Spinal cord (tissue), 10 donors: ENCODE measurements around the gene F2R. TPM values are rescaled to one million over a fixed set of nuclear protein-coding genes. Genes with fewer than 3 reads are reported as not detected.

Source experiments
- DNase-seq, 6 donors: peaks; one replicate each; pipeline versions ENCODE4 v3.0.0 to v3.0.0-alpha.2; 2013 to 2015; ENCODE audit warnings: low spot score in 6 of 6, low read depth in 4 of 6
- H3K27ac ChIP-seq: one replicate; pipeline ENCODE4 v1.5.1; 2013; ENCODE audit warnings: low read depth, low read length, control low read depth
- H3K27me3 ChIP-seq: one replicate; pipeline ENCODE4 v1.6.1; 2013; ENCODE audit warnings: low read length; ENCODE audit not compliant: control insufficient read depth, insufficient read depth
- H3K36me3 ChIP-seq: one replicate; pipeline ENCODE4 v1.6.1; 2013; ENCODE audit warnings: low read length; ENCODE audit not compliant: control insufficient read depth, insufficient read depth
- H3K4me1 ChIP-seq: one replicate; pipeline ENCODE4 v1.6.1; 2013; ENCODE audit warnings: low read length; ENCODE audit not compliant: control insufficient read depth, insufficient read depth
- H3K4me3 ChIP-seq: one replicate; pipeline ENCODE4 v1.5.1; 2013; ENCODE audit warnings: low read depth, low read length, control low read depth
- H3K9me3 ChIP-seq: one replicate; pipeline ENCODE4 v1.6.1; 2013; ENCODE audit warnings: low read length; ENCODE audit not compliant: control insufficient read depth, insufficient read depth
- WGBS: methylation state at CpG from one replicate; pipeline ENCODE4 v1.1.5; 2013; ENCODE audit warnings: missing lambda C conversion rate; ENCODE audit not compliant: insufficient coverage; 5-methylcytosine and 5-hydroxymethylcytosine counted together
- polyA plus RNA-seq, 2 donors: library from polyadenylated mRNA; unstranded; fragments of 120-200 nt; gene quantifications; one replicate each; pipeline ENCODE4 v1.2.1, GENCODE V29; 2013; ENCODE audit not compliant: insufficient read length in 2 of 2
- total RNA-seq, 2 donors: library from RNA; depleted of rRNA in 1 of 2; stranded (reverse); fragments of 120-200 nt in 1 of 2; fragments of >200 nt in 1 of 2; gene quantifications; one replicate each; pipeline versions ENCODE4 v1.2.3 to v1.2.4, GENCODE V29; 2013 to 2014
- donor health status: healthy.

The F2R gene
- total and polyA plus RNA-seq, 4 donors = 18.7 to 43.5 (median 25.4) TPM

DNA sequence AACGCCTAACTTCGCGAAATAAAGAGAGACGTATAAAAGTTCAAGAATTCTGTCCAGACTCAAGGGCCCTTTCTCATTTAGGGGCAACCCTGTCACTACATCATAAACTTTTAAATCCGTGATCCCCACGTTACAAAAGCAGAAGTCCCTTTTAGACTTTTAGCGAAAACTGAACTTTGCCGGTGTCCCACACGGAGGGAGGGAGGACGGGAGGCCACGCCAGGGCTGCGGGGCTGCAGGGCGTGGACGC, 515 bp upstream of the F2R start:
- Histone ChIP-seq H3K4me3 (peak overlapping the region; percentile 78), H3K36me3 (no peaks in the 10 kb centered on the region), H3K27ac (no peak overlapping the region), H3K4me1 (peaks cover 25% of the 10 kb centered on the region), H3K27me3 (peaks cover 16% of the 10 kb centered on the region), H3K9me3 (no peaks in the 10 kb centered on the region)
- no peak for DNase-seq
- 0% methylated on average over 14 of the region's 14 CpGs for WGBS

DNA sequence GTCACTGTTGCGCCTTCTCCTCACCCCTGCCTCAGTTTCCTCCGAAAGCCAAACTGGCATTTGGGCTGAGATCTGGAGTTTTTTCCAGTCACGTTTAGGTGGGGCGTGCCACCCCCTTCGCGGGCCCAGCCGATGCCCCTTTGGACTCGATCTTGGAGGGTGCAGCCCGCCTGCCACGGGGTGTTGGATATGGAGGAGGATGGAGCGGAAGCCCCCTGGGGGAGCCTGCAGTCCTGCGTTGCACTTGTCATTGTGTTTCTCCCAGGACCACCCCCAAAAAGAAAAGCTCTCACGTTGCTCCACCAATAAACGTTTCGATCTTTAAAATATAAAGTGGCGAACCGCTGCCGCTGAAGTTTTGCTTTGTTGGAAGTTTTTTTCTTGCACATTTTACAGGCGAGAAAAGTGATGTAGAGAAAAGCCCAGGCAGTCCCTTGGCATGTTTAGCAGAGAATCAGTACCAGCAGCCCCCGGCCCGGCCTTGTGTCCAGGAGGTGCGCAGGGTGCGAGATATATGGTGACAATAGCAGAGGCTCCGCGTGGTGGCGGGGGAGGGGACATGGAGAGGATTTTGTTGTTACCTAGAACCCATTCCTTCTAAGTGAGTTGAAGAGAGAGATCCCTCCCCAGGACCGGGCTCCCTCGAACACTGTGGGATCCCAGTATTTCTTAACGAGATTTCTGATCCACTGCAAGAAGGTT, 681 bp downstream of the F2R start:
- WGBS = 0% methylated on average over 15 of the region's 29 CpGs
- Histone ChIP-seq H3K9me3 (no peaks in the 10 kb centered on the region), H3K4me3 (peak overlapping the region; percentile 78), H3K27me3 (peaks cover 16% of the 10 kb centered on the region), H3K36me3 (no peaks in the 10 kb centered on the region), H3K27ac (peak overlapping the region; percentile 52), H3K4me1 (peaks cover 25% of the 10 kb centered on the region)
- DNase-seq = peak in 2 of 6 donors; percentile 50 to 51

DNA sequence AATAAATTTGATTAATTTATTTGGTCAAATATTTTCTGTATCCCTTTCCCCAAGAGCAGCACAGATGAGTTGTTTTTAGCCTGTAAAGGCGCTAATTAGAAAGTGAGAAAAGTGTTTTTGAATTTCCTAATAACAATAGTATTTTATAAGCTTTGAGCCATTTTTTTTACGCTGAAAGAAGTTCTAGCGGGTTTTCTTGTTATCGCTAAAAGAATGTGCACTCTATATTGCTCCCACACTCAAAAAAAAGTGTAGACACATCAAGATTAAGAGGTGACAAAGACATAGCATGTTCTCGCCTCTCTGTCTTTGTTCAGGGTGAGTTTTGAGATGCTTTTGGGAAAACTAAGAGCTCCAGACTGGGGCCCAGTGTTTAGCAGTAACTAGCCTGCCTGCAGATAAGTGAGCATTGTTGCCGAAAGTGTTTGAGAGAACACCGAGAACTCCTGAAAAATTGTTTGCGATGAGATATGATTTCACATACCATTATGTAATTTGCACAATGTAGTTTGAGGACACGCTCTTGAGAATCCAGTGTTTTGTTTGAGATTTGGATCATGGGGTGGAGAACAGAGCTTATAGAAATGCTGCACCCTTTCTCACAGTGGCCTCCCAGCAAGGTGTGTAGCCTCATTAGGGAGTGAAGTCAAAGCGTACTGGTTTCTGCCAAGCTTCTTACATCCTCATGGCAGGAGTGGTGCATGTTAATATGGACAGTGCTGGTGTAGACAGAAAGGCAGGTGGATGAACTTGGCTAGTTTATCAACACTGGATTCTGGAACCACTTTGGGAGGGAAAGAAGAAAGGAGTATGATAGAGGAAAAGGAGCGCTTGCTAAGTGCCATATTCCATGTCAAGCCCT, 1.5 kb downstream of the F2R start:
- Histone ChIP-seq H3K4me1 (peaks cover 25% of the 10 kb centered on the region), H3K27ac (no peak overlapping the region), H3K27me3 (peaks cover 16% of the 10 kb centered on the region), H3K4me3 (peak overlapping the region; percentile 78), H3K36me3 (no peaks in the 10 kb centered on the region), H3K9me3 (no peaks in the 10 kb centered on the region)
- peak in 1 of 6 donors; percentile 7 for DNase-seq
- whole genome bisulfite sequencing = 87% methylated on average over 3 of the region's 11 CpGs

DNA sequence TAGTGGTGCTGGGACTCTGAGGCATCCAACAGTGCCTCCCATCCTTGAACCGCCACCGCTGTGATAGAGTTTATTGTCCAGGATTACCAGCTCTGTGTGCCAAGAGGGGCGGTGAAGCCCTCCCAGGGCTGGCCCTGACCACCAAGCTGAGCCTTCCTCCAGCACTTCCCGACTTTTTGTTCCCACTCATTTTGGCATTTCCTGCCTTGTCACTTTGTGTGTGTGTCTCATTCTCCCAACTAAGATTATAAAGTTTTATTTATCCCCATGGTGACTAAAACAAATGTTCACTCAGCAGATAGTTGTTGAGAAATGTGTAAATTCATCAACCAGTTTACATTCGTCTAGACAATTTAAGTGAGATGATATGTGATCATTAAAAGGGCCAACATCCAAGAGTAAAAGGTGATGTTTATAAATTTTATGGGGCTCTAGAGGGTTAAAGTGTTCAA, 2.5 kb downstream of the F2R start:
- Histone ChIP-seq H3K9me3 (no peaks in the 10 kb centered on the region), H3K36me3 (no peaks in the 10 kb centered on the region), H3K27me3 (peaks cover 16% of the 10 kb centered on the region), H3K4me1 (peaks cover 25% of the 10 kb centered on the region), H3K4me3 (no peak overlapping the region), H3K27ac (no peak overlapping the region)
- WGBS = 70% methylated on average over 3 of the region's 5 CpGs
- no peak for DNase-seq

DNA sequence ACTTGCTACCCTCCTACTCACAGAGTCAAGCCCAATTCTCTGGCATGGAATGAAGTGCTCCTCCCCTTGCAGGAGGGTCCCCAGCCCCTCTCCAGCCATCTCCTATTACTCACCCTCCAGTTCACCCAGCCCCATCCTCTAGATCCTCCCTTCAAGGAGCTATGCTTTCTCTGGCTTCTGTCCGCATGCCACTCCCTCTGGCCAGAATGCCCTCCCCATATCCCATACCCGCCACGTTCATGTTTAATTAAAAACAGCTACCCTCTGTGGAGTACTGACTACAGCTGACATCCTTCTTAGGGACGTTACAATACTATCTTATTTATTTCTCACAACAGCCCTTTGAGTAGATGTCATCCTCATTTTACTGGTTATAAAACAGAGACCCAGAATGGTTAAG, 3.0 kb downstream of the F2R start:
- Histone ChIP-seq H3K4me3 (no peak overlapping the region), H3K27me3 (peaks cover 16% of the 10 kb centered on the region), H3K27ac (no peak overlapping the region), H3K4me1 (peaks cover 25% of the 10 kb centered on the region), H3K9me3 (no peaks in the 10 kb centered on the region), H3K36me3 (no peaks in the 10 kb centered on the region)
- DNase-seq = no peak
- 94% methylated on average over 3 of the region's 4 CpGs for WGBS

DNA sequence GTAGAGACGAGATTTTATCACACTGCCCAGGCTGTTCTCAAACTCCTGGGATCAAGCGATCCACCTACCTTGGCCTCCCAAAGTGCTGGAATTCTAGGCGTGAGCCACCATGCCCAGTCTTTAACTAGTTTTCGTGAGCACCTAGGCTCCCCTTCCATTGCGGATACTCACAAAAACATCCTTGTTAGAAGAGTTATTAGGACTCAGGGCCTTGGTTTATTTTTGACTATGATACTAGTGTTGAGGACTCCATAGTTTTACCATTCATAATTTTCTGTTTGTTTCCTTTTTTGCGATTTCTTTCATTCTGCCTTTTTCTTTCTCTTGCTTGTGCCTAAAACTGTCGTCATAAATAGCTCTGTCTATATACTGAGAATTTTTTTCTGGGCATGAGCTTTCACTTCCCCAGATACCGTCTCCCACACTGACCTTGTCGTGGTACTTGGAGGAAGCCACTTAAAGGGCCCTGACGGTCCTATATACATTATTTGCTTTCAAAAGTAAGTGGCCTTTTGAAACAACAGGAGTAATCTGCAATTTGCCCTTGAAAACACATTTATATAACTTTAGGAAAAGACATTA, 5.2 kb downstream of the F2R start:
- H3K9me3 ChIP-seq = no peaks in the 10 kb centered on the region
- no peak for DNase-seq
- no peak overlapping the region for H3K27ac ChIP-seq
- peaks cover 2% of the 10 kb centered on the region for H3K27me3 ChIP-seq
- peaks cover 13% of the 10 kb centered on the region for H3K4me1 ChIP-seq
- H3K36me3 ChIP-seq = no peaks in the 10 kb centered on the region
- no peak overlapping the region for H3K4me3 ChIP-seq
- WGBS = 100% methylated on average over 1 of the region's 10 CpGs

DNA sequence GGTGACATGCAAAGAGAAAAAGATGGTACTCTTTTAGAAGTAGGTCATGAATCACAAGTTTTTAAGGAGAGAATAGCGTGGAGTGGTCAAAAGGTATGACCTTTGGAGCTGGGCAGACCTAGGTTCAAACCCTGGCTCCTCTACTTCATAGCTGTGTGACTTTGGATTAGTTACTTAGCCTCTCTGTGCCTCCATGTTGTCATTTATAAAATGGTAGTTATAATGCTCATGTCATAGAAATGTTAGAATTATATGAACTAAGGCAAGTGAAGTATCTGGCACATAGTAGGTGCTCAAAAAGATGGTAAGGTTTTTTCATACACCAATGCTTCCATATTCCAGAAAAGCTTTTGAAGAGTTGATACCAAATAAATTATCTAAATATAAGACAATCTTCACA, 7.3 kb downstream of the F2R start:
- WGBS = 100% methylated on average over 1 of the region's 1 CpG
- Histone ChIP-seq H3K4me3 (no peak overlapping the region), H3K27me3 (no peaks in the 10 kb centered on the region), H3K9me3 (no peaks in the 10 kb centered on the region), H3K36me3 (no peaks in the 10 kb centered on the region), H3K4me1 (peaks cover 2% of the 10 kb centered on the region), H3K27ac (no peak overlapping the region)
- no peak for DNase-seq

DNA sequence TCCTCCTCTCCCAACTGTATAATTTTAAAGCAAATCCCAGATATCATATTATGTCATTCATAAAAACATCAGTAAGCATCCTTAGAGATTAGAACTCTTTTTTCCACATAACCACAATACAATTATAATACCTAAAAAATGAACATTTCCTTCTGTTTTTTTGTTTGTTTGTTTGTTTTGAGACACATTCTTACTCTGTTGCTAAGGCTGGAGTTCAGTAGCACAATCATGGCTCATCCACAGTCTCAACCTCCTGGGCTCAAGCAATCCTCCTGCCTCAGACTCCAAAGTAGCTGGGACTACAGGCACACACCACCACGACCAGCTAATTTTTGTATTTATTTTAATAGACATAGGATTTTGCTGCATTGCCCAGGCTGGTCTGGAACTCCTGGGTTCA, 8.0 kb downstream of the F2R start:
- H3K9me3 ChIP-seq = no peaks in the 10 kb centered on the region
- no peaks in the 10 kb centered on the region for H3K4me1 ChIP-seq
- H3K4me3 ChIP-seq = no peak overlapping the region
- no peak for DNase-seq
- no CpG with 5 or more reads among the region's 1 CpG for WGBS
- no peak overlapping the region for H3K27ac ChIP-seq
- no peaks in the 10 kb centered on the region for H3K36me3 ChIP-seq
- H3K27me3 ChIP-seq = no peaks in the 10 kb centered on the region

DNA sequence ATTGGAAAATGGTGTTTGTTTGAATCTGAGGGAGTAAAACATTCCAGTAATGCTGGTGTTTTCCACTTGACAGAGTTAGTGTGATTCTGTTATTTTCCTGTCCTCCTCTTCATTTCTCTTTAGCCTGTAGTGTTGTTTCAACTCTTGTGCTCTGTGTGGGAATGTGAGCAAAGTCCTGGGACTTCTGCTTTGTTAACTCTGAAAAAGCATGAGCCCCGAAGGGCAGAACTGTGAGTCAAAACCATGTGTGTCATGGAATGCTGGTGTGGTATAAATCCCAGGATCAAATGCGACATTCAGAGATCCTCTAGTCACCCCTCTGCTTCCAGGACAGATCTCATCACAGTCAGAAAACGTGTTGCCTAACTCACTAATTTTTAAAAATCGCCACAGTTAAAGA, 8.9 kb downstream of the F2R start:
- H3K9me3 ChIP-seq = peaks cover 5% of the 10 kb centered on the region
- DNase-seq = no peak
- H3K27me3 ChIP-seq = no peaks in the 10 kb centered on the region
- no peaks in the 10 kb centered on the region for H3K4me1 ChIP-seq
- H3K4me3 ChIP-seq = no peak overlapping the region
- no peak overlapping the region for H3K27ac ChIP-seq
- H3K36me3 ChIP-seq = no peaks in the 10 kb centered on the region
- 71% methylated on average over 2 of the region's 4 CpGs for WGBS
